Stimulated activated naive CD4-positive, alpha-beta T cell (primary cell): ENCODE data around the gene RBBP7.
A peak's percentile ranks its signal among the peaks of the same experiment; 100 is the strongest.

Experiments
- DNase-seq, 6 experiments: peaks; one replicate each; lab custom pipeline; 2025; lab: John Stamatoyannopoulos, UW

Gene RBBP7

GRCh38 chrX:16870095-16870861 is at the start of gene RBBP7:
RBBP7 (minus strand) TSS chrX:16870362; CDS start chrX:16870053, 309 bp downstream.
- DNase-seq = peak; percentile 86 to 97 (median 92)

GRCh38 chrX:16918979-16919378 is 48.8 kb upstream of the RBBP7 start:
- DNase-seq = no peak

GRCh38 chrX:16917120-16917519 is 47.0 kb upstream of the RBBP7 start:
- no peak for DNase-seq

- DNase-seq = no peak
These were observed 46.4 kb upstream of the RBBP7 start for GRCh38 chrX:16916561-16916960.

GRCh38 chrX:16914058-16914457 is 43.9 kb upstream of the RBBP7 start:
- no peak for DNase-seq

DNA sequence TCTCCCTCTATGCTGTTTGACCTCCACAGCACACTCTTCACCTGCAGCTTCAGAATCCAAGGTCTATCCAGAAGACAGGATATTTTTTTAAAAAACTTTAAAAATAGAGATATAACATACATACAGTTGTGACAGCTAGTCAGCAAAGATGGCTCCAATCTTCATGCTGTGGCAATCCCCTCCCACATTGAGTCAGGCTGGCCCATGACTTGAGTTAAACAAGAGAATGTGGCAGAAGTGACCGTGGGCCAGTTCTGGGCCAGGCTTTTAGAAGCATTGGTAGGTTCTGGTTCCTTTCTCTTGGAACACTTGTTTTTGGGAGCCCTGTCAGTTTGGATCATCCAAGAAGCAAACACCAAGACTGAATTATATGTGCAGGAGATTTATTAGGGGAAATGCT is 40.2 kb upstream of the RBBP7 start:
- no peak for DNase-seq

- no peak for DNase-seq
These were observed 33.3 kb upstream of the RBBP7 start for GRCh38 chrX:16903274-16904022.

DNA sequence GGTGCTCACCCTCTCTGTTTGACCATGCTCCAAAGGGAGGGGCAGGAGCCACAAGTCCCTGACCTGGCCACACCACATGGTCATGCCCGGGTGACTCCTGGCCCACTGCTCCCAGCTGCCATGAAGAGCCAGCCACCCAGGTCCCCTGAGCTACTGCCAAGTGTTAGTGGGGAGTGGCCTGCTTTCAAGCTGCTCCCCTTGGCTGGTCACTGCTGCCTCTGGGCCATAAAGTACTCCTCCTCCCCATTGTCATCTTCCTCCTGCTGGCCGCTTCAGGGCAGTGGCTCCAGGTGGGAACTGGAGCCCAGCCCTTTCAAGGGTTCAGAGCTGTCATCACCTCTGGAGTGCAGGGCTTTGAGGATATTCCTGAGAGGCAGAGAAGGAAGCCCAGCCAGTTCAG is 27.3 kb upstream of the RBBP7 start:
- DNase-seq = no peak

GRCh38 chrX:16892504-16893362 is 22.6 kb upstream of the RBBP7 start:
- peak; percentile 3 to 60 (median 39) for DNase-seq

DNA sequence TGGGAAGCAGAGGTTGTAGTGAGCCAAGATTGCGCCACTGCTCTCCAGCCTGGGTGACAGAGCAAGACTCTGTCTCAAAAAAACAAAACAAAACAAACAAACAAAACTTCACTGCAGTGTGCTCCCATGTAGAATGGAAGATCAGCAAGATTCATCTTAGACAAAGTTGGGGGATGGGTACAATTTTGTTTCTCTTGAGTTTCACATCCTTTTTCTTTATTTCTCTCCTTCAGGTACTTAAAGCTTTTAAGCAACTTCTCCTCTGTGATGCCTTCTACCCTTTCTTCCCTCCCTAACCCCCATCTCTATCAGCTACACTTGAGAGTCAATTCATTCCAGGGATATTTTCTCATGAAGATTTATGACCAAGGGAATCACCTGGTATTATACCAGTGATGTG is 15.5 kb upstream of the RBBP7 start:
- no peak for DNase-seq

DNA sequence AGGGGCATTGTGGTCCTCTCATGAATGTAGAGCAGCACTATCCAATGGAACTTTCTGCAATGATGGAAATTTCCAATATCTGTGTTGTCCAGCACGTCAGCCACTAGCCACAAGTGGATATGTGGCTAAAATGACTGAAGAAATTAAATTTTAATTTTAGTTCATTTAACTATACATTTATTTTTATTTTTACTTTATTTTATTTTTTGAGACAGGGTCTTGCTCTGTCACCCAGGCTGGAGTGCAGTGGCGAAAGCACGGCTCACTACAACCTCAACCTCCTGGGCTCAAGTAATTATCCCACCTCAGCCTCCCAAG is 13.3 kb upstream of the RBBP7 start:
- DNase-seq = no peak

DNA sequence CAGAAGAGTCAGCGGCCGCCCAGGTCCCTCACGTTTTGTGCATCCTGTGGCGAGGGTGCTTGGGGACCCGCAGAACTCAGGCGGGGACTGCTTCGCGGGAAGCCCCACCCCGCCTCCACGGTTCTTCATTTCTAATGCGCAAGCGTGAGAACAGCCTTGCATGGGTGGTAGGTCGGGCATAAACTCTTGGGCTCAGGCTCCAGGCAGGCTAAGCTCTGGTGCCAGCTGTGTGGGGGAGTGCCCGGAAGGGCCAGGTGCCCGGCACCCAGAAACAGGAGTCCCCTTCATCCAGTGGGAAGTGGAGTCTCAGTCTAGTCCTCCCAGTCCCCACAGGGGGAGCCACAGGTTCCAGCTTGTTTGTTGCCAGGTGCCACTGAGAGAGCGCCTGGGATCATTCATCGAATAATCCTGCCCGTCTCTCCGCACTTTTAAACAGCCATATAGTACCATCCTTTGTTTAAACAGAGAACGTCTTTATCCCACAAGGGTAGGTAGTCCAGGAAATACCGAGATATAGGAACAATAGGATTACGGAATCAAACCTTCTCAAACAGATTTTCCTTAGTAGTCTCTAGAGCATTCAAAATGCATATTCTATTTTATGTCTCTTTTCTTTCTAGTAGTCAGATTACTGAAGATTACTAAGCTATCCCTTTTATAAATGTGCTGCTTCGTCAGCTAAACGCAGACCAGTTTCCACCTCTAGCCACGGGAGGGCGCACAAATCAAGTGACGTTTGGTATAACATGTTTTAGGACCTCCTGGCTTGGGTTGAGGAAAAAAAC is 12.7 kb upstream of the RBBP7 start:
- DNase-seq = peak; percentile 17 to 55 (median 52)

- no peak for DNase-seq
These were observed 12.0 kb upstream of the RBBP7 start for GRCh38 chrX:16882169-16882568.

DNA sequence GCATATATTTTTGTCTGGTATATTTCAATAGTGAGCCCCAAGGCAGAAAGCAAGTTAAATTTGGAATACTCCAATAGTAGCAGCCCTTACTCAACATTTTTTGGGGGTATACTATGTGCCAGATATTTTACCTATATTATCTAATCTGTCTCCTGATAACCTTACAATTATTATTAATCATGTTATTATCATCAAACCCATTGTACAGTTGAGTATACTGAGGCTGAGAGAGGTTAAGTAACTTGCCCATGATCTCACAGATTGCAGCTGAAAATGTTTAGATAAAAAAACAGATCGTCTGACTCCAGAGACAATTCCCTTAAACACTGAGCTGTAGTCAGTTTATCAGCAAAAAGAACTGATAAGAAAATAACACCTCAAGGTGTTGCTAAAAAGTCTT is 6.5 kb upstream of the RBBP7 start:
- DNase-seq = no peak

GRCh38 chrX:16874458-16875095 is 4.4 kb upstream of the RBBP7 start:
- no peak for DNase-seq

- DNase-seq = no peak
These were observed 2.9 kb upstream of the RBBP7 start for GRCh38 chrX:16873106-16873505.

GRCh38 chrX:16870862-16871815 is 977 bp upstream of the RBBP7 start:
- DNase-seq = peak in 3 of 6 experiments; percentile 23 to 53 (median 35)

DNA sequence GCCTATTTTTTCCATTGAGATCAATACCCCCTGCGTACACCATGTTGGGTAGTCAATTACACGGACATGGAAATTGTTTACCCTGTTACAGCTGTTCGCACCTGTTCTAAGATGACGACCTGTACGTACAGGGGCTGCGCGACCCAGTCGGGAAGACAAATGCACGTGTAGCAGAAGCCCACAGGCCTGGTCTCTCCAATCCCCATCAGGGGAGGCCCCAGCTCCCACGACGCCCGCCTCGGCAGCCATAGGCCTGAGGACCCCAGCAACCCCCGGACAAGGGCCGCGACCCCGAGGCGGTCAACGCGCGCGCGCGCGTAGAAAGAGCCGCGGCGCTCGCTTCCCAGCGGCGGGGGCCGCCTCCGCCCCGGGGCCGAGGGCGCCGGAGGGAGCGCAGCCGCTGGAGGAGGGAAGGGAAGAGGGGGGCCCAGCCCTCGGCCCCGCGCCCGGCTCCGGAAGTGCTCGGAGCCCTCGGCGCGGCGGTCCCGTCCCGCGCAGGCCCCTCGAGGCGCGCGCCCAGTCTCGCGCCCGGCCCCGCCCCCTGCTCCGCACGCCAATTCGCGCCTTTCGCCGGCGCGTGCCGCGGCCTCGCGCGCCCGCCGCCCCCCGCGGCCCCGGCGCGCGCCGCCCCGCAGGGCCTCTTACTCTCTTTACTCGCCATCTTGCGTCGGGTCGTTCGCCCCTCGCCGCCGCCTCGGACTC is 618 bp downstream of the RBBP7 start:
- peak; percentile 34 to 74 (median 44) for DNase-seq

DNA sequence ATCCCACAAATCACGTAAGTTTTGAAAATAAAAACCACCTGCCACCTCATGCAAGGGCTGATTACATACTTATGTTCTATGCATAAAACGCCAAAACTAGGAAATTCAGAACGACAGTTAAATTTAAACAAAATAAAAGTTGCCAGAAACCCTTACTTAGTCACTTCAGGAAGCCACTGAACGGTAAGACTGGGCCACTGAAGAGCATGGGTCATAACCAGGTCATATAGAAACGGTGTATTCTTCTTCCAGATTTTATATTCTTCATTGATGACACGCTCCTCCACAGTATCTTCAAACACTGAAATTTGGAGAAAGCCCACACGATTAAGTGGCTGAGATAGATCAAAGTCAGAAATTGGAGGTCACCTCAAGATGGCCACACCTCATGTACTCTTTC is 1.2 kb downstream of the RBBP7 start:
- no peak for DNase-seq
